ENCODE measurements around the gene UQCC2. TPM values are rescaled to one million over a fixed set of nuclear protein-coding genes. Genes with fewer than 3 reads are reported as not detected.

UQCC2 gene
- total and polyA plus RNA-seq, 2 of the 4 experiments (the other 2 are of a cell fraction), result 13.8 to 34.5 TPM

GRCh38 chr6:33705268-33705885, 6.1 kb downstream of the UQCC2 start:
- Histone ChIP-seq H3K4ac (ENCODE audit: low read depth, low read length) (no peak overlapping the region), H3K56ac (ENCODE audit: extremely low read depth, insufficient read depth, low read length) (no peak overlapping the region), H3K36me3 (ENCODE audit: control insufficient read depth, insufficient read depth, low read length) (peaks cover 10% of the 10 kb centered on the region), H4K20me1 (ENCODE audit: insufficient read depth, low read length) (no peaks in the 10 kb centered on the region), H3K18ac (ENCODE audit: low read depth, low read length) (no peak overlapping the region), H4K5ac (ENCODE audit: low read depth, low read length) (no peak overlapping the region), H2BK5ac (ENCODE audit: low read depth, low read length, poor library complexity, severe bottlenecking) (no peak overlapping the region), H2BK120ac (ENCODE audit: low read depth, low read length) (no peak overlapping the region), H3K23ac (ENCODE audit: low read depth, low read length) (no peak overlapping the region), H3K4me2 (ENCODE audit: low read depth, low read length) (no peak overlapping the region), H2AFZ (replicated peaks; ENCODE audit: low read length, poor library complexity) (no peak overlapping the region), H2BK15ac (ENCODE audit: low read depth, low read length) (no peak overlapping the region), H4K8ac (ENCODE audit: low read depth in 2 of 2, low read length in 2 of 2) (no peak overlapping the region), H3K4me3 (ENCODE audit: insufficient read depth, low read depth, low read length) (no peak overlapping the region), H3K9ac (ENCODE audit: low read depth, low read length) (no peak overlapping the region), H3K9me3 (ENCODE audit: control insufficient read depth, insufficient read depth, low read length) (no peaks in the 10 kb centered on the region), H3K27ac (ENCODE audit: insufficient read depth, low read length) (no peak overlapping the region), H2BK20ac (ENCODE audit: low read depth, low read length) (no peak overlapping the region), H3K9me1 (ENCODE audit: insufficient read depth, low read length) (peaks cover 9% of the 10 kb centered on the region), H3K14ac (replicated peaks; ENCODE audit: low read depth, low read length) (no peak overlapping the region), H3K79me1 (ENCODE audit: low read depth in 1 of 2, low read length in 2 of 2) (peaks cover 15 to 49% of the 10 kb centered on the region in 2 experiments), H3K27me3 (ENCODE audit: control insufficient read depth, insufficient read depth, low read length) (no peaks in the 10 kb centered on the region), H4K91ac (ENCODE audit: insufficient read depth, low read depth, low read length) (no peak overlapping the region), H3K4me1 (ENCODE audit: control insufficient read depth, insufficient read depth, low read length) (peaks cover 3% of the 10 kb centered on the region; the same call in 1 of the 2 replicates), H2AK5ac (ENCODE audit: low read depth, low read length) (no peak overlapping the region), H2AK9ac (replicated peaks; ENCODE audit: low read depth, low read length, poor library complexity) (no peak overlapping the region)
- CTCF ChIA-PET, result no interaction called here
- TF ChIP-seq SMC3 (IDR thresholded peaks at IDR 0.05; ENCODE audit: low read depth, low read length), result no peak
- no peak for TF ChIP-seq NFE2L2 (IDR thresholded peaks at IDR 0.05; ENCODE audit: low read depth, low read length)
- TF ChIP-seq CEBPB (IDR thresholded peaks at IDR 0.05; ENCODE audit: low read depth, low read length), result no peak
- no peak for TF ChIP-seq RFX5 (IDR thresholded peaks at IDR 0.05; ENCODE audit: low read depth, low read length)
- TF ChIP-seq CHD1 (IDR thresholded peaks at IDR 0.05; ENCODE audit: low read depth, low read length), result no peak
- no peak for TF ChIP-seq CTCF (conservative IDR thresholded peaks at IDR 0.05; ENCODE audit: low read depth, low read length)
- no peak for TF ChIP-seq FOS (IDR thresholded peaks at IDR 0.05; ENCODE audit: low read depth, low read length)
- no peak for TF ChIP-seq MAFK (IDR thresholded peaks at IDR 0.05; ENCODE audit: low read depth, low read length)
- no peak for TF ChIP-seq RAD21 (IDR thresholded peaks at IDR 0.05; ENCODE audit: low read length)
- TF ChIP-seq BHLHE40 (IDR thresholded peaks at IDR 0.05; ENCODE audit: low read depth, low read length), result no peak
- TF ChIP-seq POLR2A (IDR thresholded peaks at IDR 0.05; ENCODE audit: low read depth, low read length), result no peak
- TF ChIP-seq USF2 (IDR thresholded peaks at IDR 0.05; ENCODE audit: low read depth, low read length), result no peak
- TF ChIP-seq MXI1 (IDR thresholded peaks at IDR 0.05; ENCODE audit: borderline replicate concordance, low read depth, low read length), result no peak
- TF ChIP-seq RCOR1 (IDR thresholded peaks at IDR 0.05; ENCODE audit: insufficient replicate concordance, low read length), result no peak
- TF ChIP-seq MAZ (IDR thresholded peaks at IDR 0.05; ENCODE audit: borderline replicate concordance, low read depth, low read length), result no peak
- no peak for TF ChIP-seq ELK1 (IDR thresholded peaks at IDR 0.05; ENCODE audit: borderline replicate concordance, low read depth, low read length)
- 73% methylated on average over 3 of the region's 9 CpGs; no CpG with 5 or more reads in 1 of the 2 experiments for WGBS, 2 experiments (ENCODE audit: extremely low coverage in 2 of 2, insufficient read length in 1 of 2)
- no TSS peak for BruUV-seq (replicated peaks)
- POLR2A ChIA-PET (ENCODE audit: unreplicated experiment), result interaction anchor here (1.0 kb wide), 1 partner anchor 34 kb away, joined by 3 read pairs; no protein-coding TSS in a partner anchor
- DNase-seq, result peak; percentile 33
- in situ Hi-C loops (cut with MboI; ENCODE audit: low sequenced_read_pairs) (loop anchor here (10.0 kb wide), 1 partner anchor 251 kb away; the partner anchor contains the start of gene ZBTB9), intact Hi-C loops (cut with micrococcal nuclease) (no loop called here), dilution Hi-C loops (cut with HindIII; ENCODE audit: low sequenced_read_pairs, unreplicated experiment) (no loop called here)
- ATAC-seq (ENCODE audit: low read depth), result peak; percentile 25; the same call in 1 of the 2 replicates

All from IMR-90 (cell line).